Transverse colon (tissue), 3 donors: ENCODE data around the gene PBX1.

Experiments
- CTCF ChIP-seq, 5 experiments: fragments of 200-600 bp in 3 of 5; fragments of 450-650 bp in 2 of 5; sonication (generic) in 3 of 5; IDR thresholded peaks; 1 replicate in 2 of 5; 2 replicates in 3 of 5; pipeline ENCODE4 v1.5.1; 2016 to 2017; ENCODE audit warnings: antibody characterized with exemption in 5 of 5, inconsistent platforms in 3 of 5, mild to moderate bottlenecking in 2 of 5, moderate library complexity in 1 of 5
- EP300 ChIP-seq: sonication (generic); formaldehyde crosslinking; IDR thresholded peaks from one replicate; pipeline ENCODE4 v1.6.1; 2017; ENCODE audit warnings: antibody characterized with exemption, low read depth
- POLR2A ChIP-seq: fragments of 450-650 bp; IDR thresholded peaks from one replicate; pipeline ENCODE4 v1.6.1; 2016; ENCODE audit warnings: antibody characterized with exemption, mild to moderate bottlenecking, moderate library complexity

- TF ChIP-seq CTCF (IDR thresholded peaks at IDR 0.05) (no peak), EP300 (no peak), POLR2A (no peak)
Observed at GRCh38 chr1:164567774-164568173, 8.8 kb downstream of the PBX1 start.
